Activated naive CD4-positive, alpha-beta T cell (primary cell): Measurements from ENCODE around the gene AIMP2.
"Not testable (repeated sequence)": the region's sequence is repeated elsewhere in the genome, so short reads cannot be mapped to it uniquely, and the experiment has no call there.

Experiments
- DNase-seq, 4 experiments: peaks; one replicate each; lab custom pipeline; 2025; lab: John Stamatoyannopoulos, UW

Gene AIMP2

DNA sequence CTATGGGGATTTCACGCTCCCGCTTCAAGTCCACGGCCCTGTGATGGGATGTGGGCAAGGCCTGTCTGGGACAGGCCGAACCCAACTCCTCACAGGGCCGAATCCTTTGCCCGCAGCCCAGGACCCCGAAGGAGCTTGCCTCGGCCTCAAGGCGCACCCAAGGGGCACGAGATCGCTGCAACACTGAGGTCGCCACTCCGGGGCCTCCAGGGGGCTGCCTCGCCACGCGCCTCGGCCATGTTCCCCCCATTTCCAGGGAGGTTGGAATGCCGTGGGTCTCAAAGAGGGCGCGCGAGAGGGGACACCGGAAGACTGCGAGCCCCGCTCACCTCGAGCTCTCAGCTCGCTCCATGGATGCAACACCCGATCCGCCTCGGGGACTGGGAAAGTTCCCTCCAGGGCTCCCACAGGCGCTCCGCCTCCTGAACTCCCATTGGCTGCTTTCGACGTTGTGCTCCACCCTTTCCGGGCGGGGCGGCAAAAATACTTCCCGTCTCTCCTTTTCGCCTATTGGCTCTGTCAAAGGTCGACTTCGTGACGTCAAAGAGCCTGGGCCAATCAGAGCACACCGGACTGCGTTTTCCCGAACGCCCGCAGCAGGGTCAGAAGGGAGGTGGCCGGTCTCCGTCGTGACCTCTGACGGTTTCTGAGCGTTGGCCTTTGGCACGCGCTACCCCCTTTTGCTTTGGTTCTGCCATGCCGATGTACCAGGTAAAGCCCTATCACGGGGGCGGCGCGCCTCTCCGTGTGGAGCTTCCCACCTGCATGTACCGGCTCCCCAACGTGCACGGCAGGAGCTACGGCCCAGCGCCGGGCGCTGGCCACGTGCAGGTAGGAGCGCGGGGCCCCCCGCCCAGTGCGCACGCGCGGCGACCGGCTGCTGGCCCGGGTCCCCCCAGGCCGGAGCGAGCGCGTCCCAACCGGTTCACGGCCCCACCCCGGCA, at the start of gene AIMP2, which contains the start of gene PMS2:
Gene AIMP2 (plus strand): TSS at position 605 of the 944 bp plus-strand sequence. CDS start 92 bp downstream, at position 697.
Gene PMS2 (minus strand): TSS at position 382 of the 944 bp plus-strand sequence. CDS start 30 bp downstream, at position 352.
- peak; percentile 78 to 90 (median 82) for DNase-seq

DNA sequence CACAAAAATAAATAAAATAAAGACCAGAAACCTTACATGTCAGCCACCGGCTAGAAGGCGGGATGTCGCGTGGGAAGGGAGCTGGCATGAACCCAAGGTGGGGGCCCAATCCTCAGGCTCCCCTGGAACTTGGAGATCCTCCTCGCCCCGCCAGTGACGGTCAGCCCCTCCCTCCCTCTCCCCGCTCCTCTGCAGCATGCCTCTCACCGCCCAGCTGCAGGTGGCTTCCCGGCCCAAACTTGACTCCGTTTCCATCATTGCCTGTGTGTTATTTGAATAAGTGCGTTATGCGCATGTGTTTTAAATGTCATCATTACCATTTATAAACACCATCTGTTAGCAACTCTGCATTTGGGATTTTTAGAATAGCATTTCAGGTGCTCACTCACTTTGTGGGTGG, 45.9 kb upstream of the AIMP2 start:
- not testable (repeated sequence) for DNase-seq

DNA sequence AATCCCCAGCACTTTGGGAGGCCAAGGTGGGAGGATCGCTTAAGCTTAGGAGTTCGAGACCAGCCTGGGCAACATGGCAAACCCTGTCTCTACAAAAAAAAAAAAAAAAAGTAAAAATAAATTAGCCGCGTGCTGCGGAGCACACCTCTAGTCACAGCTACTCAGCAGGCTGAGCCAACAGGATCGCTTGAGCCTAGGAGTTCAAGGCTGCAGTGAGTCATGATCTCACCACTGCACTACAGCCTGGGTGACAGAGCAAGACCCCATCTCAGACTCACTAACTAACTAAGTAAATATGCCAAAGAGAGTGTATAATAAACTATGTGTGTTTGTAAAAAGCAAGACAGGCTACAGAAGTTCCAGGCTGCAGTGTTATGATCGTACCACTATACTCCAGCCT, 45.3 kb upstream of the AIMP2 start:
- not testable (repeated sequence) for DNase-seq

DNA sequence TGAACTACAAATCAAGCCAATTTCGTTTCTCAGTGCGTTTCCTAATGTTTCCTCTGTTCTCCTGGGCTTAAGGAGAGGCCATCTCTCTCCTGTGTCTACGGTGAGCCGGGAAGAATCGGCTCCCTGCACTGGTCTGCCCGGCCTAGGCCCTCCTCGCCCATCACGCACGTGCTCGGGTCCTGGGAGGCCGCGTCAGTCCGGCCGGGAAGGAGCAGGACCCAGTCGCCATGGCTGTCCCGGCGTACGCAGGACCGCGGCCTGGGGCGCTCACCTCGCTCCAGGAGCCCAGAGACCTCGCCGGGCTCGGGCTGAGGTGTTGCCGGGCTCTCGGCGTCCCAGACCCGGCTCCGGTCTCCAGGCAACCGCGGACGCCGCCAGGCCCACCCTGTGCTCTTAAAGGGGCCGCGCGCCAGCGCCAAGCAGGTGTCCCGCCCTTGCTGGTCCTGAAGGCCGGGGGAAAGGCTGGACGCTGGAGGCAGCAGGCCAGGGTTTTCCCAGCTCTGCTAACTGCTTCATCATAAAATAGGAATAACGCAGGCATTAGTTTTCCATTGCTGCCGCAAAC, 38.6 kb upstream of the AIMP2 start, which contains the start of gene RSPH10B:
Gene RSPH10B (minus strand): TSS at position 343 of the 565 bp plus-strand sequence. CDS start 3,573 bp downstream, outside the sequence.
- not testable (repeated sequence) for DNase-seq

DNA sequence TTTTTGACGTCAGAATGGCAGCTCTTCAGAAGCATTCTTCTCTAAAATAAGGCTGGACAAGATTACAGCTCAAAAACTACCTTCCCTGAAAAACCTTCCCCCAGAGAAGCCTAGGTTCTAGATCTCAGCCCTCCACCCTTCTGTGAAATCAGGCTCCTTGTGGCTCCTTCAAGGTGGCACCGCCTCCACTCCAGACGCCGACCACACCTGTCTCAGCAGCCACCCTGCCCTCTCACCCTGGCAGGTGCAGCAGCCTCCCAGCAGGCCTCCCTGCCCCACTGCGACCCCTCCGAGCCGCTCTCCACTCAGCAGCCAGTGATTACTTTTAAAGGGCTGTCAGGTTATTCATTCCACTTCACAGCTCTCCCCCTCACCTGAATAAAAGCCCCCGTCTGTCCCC, 35.5 kb upstream of the AIMP2 start:
- DNase-seq: not testable (repeated sequence)

DNA sequence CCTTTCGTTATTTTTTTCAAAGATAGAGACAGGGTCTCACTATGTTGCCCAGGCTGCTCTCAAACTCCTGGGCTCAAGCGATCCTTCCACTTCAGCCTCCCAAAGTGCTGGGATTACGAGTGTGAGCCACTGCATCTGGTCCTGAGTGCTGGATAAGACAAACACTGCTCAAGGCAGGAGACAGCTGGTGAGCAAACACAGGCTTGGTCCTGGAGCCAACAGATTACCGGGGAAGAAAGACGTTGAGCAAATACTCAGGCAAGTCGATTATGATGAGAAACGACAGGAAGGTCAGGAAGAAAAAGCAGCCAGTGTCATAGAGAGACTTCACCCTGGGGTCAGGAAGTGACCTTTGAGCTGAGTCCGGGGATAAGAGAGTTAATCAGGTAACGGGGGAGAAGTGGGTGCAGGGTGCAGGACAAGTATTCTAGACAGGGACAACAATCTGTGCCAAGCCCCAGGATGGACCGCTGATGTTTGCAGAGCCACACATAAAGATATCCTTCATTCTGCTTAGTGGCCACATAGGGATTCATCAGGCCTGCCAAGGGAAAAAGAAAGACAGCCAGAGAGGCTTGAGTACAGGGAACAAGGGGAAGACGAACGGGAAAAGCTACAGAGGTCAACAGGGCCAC, 29.3 kb upstream of the AIMP2 start:
- DNase-seq: not testable (repeated sequence)

DNA sequence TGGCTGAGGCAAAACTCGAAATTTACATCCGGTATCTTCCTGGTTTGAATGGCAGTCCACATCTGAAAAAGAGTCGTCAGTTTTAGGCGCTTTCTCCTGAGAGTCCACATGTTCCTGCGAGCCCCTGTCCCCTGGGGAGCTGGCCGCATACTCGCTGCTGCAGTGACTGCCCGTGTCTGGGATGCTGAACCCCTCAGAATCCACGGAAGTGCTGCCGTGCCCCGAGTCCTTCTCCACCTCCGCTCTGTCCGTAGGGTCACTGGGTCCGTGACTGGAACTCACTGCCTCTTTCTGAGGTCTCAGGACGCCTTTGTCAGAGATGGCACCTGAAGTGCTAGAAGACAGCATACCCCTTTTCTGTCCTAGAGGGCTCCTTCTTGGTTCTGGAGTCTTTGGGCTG, 22.0 kb upstream of the AIMP2 start:
- DNase-seq: not testable (repeated sequence)

DNA sequence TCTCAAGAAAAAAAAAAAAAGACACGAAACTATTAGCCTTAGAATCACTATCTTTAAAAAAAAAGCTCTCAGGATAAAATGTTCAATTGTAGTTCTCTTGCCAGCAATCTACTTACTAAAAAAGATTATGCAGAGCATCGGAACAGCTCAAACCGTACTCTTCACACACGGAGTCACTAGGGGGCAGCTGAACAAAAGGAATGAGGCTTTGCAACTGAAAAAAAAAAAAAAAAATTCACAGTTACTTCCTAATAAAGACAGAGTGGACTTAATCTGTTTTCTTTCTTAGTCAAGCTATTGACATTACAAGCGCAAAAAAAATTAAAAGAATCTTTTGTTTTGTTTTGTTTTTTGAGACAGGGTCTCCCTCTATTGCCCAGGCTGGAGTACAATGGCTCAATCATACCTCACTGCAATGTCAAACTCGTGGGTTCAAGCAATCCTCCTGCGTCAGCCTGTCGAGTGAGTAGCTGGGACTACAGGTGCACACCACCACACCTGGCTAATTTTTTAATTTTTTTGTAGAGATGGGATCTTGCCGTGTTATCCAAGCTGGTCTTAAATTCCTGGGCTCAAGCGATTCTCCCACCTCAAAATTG, 11.8 kb upstream of the AIMP2 start:
- peak in 3 of 4 experiments; percentile 2 to 15 (median 3) for DNase-seq

DNA sequence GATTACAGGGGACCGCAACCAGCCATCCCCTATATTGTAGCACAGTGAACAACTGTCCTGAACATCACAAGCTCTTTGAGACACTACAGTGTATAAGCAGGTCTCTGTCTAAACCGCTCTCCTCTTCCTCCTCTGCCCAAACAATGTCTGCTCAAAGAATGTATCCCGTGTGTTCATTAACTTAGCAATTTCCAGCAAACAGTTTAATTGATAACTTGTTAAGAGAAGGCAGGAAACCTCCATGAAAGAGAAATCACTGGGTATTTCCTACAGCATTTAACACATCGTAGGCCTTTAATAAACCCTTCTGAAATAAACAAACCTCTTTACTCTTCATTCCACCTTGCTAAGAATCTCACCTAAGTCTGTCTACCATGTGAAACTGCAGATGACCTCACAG, 1.7 kb upstream of the AIMP2 start:
- no peak for DNase-seq

DNA sequence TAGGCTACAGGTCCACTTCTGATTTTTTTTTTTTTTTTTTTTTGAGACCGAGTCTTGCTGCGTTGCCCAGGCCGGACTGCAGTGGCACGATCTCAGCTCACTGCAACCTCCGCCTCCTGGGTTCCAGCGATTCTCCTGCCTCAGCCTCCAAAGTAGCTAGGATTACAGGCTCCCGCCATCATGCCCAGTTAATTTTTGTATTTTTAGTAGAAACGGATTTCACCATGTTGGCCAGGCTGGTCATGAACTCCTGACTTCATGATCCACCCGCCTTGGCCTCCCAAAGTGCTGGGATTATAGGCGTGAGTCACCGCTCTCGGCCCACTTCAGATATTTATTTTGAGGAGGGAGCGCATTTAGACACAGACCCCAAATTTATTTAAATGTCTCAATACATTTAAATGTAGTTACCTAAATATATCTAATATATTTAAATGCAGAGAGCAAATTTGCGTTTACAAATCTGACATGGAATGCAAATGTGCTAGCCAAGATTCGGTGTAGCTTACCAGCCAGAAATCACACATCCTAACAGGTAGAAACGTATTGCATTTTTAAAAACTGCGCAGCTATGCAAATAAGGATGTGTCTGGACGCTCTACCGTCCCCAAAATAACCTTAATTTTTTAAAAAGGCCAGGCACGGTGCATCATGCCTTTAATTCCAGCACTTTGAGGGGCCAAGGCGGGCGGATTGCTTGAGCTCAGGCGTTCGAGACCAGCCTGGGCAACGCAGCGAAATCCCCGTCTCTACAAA, 1.1 kb upstream of the AIMP2 start:
- not testable (repeated sequence) for DNase-seq

DNA sequence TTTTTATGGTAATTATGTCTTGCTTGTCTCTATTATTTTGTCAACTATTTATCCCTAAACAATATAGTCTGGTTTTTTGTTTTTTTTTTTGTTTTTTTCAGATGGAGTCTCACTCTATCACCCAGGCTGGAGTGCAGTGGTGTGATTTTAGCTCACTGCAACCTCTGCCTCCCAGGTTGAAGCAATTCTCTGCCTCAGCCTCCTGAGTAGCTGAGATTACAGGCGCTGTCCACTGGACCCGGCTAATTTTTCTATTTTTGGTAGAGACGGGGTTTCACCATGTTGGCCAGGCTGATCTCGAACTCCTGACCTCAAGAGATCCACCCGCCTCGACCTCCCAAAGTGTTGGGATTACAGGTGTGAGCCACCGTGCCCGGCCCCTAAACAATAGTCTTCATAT, 1.3 kb downstream of the AIMP2 start:
- DNase-seq: not testable (repeated sequence)

DNA sequence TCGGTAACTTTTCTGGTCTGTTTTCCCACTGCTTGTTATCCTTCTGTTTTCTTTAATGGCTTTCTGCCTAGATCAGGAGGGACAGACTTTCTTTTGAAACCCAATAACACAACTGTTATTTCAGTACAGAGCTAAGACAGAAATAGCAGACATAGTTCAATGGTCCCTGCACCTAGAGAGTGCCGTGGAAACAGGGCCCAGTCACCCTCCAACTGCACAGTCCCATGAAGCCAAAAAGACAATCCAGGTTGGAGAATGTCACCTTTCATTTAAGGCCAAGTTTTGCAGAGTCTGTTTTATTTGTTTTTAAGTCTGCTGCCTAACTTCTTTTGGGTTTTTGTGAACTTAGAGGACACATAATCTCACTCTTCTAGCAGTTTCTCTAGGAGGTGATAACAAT, 2.5 kb downstream of the AIMP2 start:
- DNase-seq: no peak

DNA sequence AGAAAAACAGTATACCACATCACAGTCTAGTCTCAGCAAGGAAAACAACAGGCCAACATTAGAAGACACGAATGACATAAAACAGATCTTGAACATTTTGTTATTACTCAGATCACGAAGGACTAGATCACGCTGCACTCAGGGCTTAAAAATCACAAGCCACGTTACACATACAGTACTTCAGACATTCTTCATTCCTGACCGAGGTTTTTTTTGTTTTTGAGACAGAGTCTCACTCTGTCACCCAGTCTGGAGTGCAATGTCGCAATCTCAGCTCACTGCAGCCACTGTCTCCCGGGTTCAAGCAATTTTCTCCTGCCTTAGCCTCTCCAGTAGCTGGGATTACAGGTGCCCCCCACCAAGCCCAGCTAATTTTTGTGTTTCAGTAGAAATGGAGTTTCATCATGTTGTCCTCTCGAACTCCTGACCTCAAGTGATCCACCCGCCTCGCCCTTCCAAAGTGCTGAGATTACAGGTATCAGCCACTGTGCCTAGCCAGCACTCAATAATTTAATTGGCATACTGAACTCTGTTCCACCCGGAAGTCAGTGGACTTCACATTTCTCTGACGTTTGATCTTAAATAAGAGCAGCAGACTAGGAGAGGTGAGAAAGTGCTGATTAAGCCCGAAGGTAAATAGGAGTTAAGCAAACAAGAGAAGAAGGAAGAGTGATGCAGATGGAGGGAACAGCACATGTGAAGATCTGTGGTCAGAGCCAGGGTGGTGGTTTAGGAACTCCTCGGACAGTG, 3.5 kb downstream of the AIMP2 start:
- no peak for DNase-seq

DNA sequence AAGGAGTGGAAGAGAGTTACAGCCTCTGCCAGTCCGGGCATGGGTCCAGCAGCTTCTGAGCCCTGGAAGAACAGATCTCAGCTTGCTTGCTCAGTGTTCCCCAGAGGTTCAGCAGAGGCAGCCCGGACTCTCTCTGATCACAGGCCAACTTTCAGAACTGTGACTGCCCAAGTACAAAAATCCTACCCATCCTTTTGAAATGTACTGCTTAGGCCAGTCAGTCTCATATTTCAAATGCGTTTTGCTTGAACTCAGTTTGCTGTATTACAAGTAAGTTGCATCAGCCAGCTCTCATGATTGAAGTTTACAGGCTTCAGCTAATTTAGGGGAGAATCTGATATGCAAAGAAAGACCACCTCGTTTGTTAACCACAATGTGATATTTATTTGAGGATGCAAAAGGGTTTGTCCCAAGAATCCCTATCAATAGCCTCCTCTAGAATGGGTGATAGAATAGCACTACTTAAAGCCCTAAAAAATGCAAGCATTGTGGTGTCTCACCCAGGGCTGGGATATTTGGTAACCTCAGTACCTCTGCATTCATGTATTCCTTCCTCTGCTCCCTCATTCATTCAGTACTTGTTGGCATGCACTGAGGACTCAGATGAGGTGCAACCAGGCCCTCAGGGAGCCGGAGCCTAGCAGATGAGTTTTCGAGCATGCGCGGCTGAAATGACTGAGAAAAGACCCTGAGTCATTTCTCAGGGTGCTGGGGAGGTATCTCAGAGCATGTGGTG, 7.0 kb downstream of the AIMP2 start:
- no peak for DNase-seq

DNA sequence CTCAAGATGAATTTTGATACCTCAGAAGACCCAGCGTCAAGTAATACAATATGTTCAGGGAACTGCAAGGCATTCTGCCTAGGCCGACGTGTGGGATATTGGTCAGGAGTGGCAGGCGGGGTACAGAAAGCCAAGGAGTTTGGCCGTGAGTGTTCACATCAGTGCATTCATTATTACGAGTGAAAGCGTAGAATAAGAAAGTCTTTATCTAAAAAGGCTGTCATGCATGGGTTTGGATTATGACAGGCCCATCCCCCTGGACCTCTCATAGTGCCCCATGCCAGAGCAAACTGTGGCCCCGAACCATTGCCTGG, 7.5 kb downstream of the AIMP2 start:
- DNase-seq: no peak

DNA sequence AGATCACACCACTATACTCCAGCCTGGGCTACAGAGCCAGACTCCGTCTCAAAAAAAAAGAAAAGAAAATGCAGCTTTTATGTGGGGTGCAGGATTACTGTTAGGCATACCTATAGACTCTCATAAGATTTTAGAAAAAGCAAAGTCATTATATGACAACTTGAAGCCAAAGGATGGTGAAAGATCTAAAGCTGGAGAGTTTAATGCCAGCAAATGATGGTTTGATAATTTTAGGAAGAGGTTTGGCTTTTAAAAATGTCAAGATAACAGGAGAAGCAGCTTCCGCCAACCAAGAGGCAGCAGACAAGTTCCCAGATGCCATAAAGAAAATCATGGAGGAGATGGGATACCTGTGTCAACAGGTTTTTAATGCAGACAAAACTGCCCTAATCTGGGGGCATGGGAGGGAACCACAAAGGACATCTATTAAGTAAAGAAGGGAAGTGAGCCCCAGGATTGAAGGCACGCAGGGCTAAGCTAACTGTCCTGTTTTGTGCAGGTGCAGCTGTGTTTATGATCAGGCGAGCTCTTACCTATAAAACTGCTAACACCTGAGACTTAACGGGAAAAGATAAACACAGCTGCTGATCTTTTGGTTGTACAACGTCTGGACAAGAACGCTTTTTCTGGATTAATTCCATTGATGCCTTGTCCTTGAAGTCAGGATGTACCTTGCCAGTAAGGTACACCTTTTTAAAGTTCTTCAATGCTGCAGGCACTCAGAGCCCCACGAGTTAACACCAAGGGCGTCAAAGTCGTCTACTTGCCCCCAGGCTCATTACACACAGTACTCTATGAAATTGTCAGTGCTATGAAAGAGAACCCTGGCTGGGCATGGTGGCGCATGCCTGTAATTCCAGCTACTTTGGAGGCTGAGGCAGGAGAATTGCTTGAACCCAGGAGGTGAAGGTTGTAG, 11.6 kb downstream of the AIMP2 start:
- DNase-seq: no peak

DNA sequence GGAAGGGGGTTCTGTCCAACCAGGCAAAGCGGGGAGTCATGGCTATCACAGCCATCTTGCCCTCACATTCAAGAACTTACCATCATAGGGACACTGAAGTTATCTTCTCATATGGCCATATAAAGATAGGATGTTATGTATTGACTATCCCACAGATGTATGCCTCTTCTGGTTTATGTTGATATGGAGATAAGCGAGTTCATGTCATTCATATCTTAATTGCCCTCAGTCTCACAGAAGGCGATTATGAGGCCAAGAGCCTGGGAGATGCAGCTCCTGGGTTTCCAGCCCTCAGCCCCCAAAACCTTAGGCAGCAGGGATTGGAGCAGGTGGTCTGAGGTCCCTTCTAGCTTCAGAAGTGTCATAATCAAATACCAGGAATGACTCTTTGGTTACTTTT, 13.6 kb downstream of the AIMP2 start:
- no peak for DNase-seq

DNA sequence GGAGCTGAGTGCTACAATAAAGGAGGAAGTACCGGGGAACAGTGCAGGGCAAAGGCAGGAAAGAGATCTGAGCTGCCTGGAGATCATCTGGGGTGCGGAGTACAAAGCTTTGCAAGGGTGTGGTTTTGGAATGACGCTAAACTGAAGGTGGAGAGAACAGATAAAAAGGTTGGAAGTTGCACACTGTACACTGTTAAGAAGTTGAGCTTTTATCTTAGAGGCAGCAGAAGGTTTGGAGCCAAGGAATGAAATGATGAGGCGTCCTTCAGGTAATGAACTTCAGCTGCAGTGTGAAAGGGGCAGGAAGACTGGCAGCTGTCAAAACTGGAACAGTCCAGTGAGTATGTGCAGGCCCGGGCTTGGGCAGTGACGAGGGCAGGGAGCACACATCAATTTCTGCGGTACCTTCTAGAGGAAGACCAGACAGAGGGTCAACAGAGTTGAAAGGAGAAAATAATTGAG, 14.9 kb downstream of the AIMP2 start:
- no peak for DNase-seq
